ENCODE measurements around the gene GLP1R. TPM values are rescaled to one million over a fixed set of nuclear protein-coding genes. Genes with fewer than 3 reads are reported as not detected.
"Not testable (repeated sequence)": the region's sequence is repeated elsewhere in the genome, so short reads cannot be mapped to it uniquely, and the experiment has no call there.

The GLP1R gene
- total RNA-seq, 4 donors from 2014 or later: 0.54 TPM; not detected in 3

DNA sequence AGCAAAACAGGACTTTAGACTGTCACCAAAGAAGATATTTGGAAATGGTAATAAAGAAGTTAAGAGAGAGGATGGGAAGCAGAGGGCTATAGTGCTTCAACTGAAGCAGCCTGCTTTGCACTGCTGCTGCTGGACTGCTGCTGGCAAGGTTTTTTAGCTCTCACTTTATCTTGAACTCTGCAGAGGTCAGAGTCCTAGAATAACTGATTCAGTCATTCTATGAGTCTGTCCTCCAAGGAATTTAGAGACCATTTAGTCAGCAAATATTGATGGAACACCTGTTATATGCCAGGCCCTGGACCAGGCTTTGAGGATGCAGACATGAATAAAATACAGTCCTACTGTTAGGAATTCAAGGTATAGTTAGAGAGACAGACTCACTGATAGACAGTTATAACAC, 75.5 kb downstream of the GLP1R start:
- Histone ChIP-seq H3K4me1 (no peaks in the 10 kb centered on the region), H3K27ac (no peak overlapping the region), H3K27me3 (no peaks in the 10 kb centered on the region), H3K36me3 (no peaks in the 10 kb centered on the region), H3K4me3 (no peak overlapping the region), H3K9me3 (no peaks in the 10 kb centered on the region)
- no peak for ATAC-seq
- TF ChIP-seq POLR2AphosphoS5 (IDR thresholded peaks at IDR 0.05): no peak
- no peak for TF ChIP-seq EP300 (IDR thresholded peaks at IDR 0.05)
- TF ChIP-seq, protein P1, sequence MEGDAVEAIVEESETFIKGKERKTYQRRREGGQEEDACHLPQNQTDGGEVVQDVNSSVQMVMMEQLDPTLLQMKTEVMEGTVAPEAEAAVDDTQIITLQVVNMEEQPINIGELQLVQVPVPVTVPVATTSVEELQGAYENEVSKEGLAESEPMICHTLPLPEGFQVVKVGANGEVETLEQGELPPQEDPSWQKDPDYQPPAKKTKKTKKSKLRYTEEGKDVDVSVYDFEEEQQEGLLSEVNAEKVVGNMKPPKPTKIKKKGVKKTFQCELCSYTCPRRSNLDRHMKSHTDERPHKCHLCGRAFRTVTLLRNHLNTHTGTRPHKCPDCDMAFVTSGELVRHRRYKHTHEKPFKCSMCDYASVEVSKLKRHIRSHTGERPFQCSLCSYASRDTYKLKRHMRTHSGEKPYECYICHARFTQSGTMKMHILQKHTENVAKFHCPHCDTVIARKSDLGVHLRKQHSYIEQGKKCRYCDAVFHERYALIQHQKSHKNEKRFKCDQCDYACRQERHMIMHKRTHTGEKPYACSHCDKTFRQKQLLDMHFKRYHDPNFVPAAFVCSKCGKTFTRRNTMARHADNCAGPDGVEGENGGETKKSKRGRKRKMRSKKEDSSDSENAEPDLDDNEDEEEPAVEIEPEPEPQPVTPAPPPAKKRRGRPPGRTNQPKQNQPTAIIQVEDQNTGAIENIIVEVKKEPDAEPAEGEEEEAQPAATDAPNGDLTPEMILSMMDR (IDR thresholded peaks at IDR 0.05): no peak
- no peak for TF ChIP-seq POLR2A (IDR thresholded peaks at IDR 0.05)

DNA sequence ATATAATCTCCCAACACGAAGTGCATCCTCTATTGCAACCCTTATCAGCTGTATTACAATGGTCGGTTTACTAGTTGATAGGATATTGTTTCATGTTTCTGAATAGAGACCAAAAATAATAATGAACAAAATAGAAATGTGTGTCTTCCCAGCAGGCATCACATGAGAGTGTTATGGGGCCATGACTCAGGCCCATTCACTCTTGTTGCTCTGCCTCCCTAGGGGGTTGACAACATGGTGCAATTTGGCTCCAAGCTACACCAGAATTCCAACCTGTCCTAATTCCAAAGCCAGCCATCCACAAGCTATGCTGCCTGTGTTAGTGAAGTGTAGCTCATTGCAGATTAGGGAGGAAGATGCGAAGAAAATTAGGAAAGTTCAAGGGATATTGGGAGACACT, 79.5 kb downstream of the GLP1R start:
- Histone ChIP-seq H3K36me3 (no peaks in the 10 kb centered on the region), H3K4me1 (no peaks in the 10 kb centered on the region), H3K27me3 (no peaks in the 10 kb centered on the region), H3K9me3 (no peaks in the 10 kb centered on the region), H3K27ac (no peak overlapping the region), H3K4me3 (no peak overlapping the region)
- TF ChIP-seq EP300 (IDR thresholded peaks at IDR 0.05) (no peak), POLR2AphosphoS5 (IDR thresholded peaks at IDR 0.05) (no peak), POLR2A (IDR thresholded peaks at IDR 0.05) (no peak)
- TF ChIP-seq, protein P1 (IDR thresholded peaks at IDR 0.05): no peak
- 47 to 63% methylated on average over 1 to 2 of the region's 3 CpGs for WGBS, 2 donors (ENCODE audit: low coverage in 1 of 2)
- no peak for ATAC-seq

DNA sequence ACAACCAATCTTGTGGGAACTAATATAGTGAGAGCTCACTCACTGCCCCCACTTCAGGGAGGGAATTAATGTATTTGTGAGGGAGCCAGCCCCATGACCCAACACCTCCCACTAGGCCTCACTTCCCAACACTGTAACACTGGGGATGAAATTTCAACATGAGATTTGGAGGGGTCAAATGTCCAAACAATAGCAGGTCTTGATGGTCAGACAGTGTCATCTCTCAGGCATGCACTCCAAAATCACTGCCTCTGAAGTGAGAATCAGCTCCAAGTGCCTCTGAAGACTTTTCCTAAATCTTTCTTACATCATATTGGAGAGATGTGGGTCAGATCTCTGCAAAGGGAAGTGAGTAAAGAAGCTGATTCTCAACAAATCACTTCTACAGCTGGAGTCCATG, 80.3 kb downstream of the GLP1R start:
- no peaks in the 10 kb centered on the region for H3K4me1 ChIP-seq
- no peaks in the 10 kb centered on the region for H3K9me3 ChIP-seq
- H3K4me3 ChIP-seq: no peak overlapping the region
- peaks cover 5% of the 10 kb centered on the region for H3K27me3 ChIP-seq
- TF ChIP-seq POLR2AphosphoS5 (IDR thresholded peaks at IDR 0.05): no peak
- H3K36me3 ChIP-seq: no peaks in the 10 kb centered on the region
- peak; percentile 53 for ATAC-seq
- no peak overlapping the region for H3K27ac ChIP-seq

DNA sequence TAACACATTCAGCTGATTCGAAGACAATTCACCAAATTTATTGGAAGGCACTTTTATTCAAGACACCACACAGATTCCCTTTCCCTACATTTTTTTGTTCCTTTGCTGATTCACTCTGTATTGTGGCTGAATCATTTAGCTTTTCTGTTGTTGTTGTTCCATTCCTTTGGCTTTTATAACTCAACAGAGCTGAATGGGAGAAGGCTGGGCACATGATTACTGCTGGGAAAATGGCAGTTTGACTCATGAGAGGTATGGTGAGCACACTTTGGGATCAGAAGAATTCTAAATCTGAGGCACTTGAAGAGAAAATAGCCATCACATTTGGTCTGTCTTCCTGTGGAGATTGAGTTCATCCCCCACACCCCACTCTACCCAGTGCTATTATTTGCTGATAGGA, 82.1 kb downstream of the GLP1R start:
- 71% methylated on average over 1 of the region's 1 CpG; no CpG with 5 or more reads in 1 of the 2 donors for WGBS, 2 donors (ENCODE audit: low coverage in 1 of 2)
- Histone ChIP-seq H3K9me3 (no peaks in the 10 kb centered on the region), H3K4me3 (no peak overlapping the region), H3K36me3 (no peaks in the 10 kb centered on the region), H3K27me3 (peaks cover 6% of the 10 kb centered on the region), H3K4me1 (no peaks in the 10 kb centered on the region), H3K27ac (no peak overlapping the region)
- no peak for TF ChIP-seq POLR2AphosphoS5 (IDR thresholded peaks at IDR 0.05)
- TF ChIP-seq, protein P1 (IDR thresholded peaks at IDR 0.05): no peak
- no peak for TF ChIP-seq POLR2A (IDR thresholded peaks at IDR 0.05)
- TF ChIP-seq EP300 (IDR thresholded peaks at IDR 0.05): no peak
- no peak for ATAC-seq

DNA sequence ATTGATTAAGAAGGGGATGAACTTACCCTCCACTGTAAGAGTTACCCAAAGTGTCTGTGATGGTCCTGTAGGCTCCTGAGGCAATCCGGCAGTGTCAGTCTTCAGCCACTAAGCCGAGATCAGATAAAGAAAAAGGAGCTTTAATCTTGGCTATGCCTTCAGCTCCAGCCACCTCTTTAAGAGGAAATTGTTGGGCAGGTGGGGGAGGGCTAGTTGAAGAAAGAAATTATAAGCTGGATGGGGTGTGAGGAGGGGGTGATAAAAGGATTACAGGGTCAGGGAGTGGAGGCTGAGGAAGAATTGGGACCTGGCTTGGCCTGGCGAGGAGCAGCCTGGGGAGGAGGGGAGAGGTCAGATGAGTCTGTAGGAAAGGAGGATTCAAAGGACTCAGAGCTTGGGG, 86.2 kb downstream of the GLP1R start:
- H3K4me3 ChIP-seq, H3K4me1 ChIP-seq, H3K36me3 ChIP-seq, ATAC-seq, H3K27ac ChIP-seq: not testable (repeated sequence)
- 32 to 60% methylated on average over 1 to 3 of the region's 3 CpGs for WGBS, 2 donors (ENCODE audit: low coverage in 1 of 2)
- H3K27me3 ChIP-seq: peaks cover 22% of the 10 kb centered on the region
- H3K9me3 ChIP-seq: peaks cover 0 to 16% (median 0%) of the 10 kb centered on the region in 3 donors

DNA sequence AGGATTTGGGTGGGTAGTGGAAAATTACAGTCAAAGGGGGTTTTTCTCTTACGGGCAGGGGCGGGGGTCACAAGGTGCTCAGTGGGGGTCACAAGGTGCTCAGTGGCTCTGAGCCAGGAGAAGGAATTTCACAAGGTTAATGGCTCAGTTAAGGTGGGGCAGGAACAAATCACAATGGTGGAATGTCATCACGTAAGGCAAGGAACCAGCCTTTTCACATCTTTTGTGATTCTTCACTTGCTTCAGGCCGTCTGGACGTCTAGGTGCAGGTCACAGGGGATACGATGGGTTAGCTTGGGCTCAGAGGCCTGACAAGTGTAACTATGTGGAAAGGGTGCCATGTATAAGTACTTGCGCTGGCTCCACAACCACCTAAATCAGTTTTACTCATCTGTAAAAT, 87.6 kb downstream of the GLP1R start:
- not testable (repeated sequence) for H3K4me3 ChIP-seq, H3K36me3 ChIP-seq, H3K4me1 ChIP-seq, ATAC-seq, H3K27ac ChIP-seq
- H3K27me3 ChIP-seq: peaks cover 36% of the 10 kb centered on the region
- WGBS, 2 donors (ENCODE audit: low coverage in 1 of 2): 67 to 70% methylated on average over 4 to 5 of the region's 7 CpGs
- peaks cover 0 to 16% (median 0%) of the 10 kb centered on the region in 3 donors for H3K9me3 ChIP-seq

DNA sequence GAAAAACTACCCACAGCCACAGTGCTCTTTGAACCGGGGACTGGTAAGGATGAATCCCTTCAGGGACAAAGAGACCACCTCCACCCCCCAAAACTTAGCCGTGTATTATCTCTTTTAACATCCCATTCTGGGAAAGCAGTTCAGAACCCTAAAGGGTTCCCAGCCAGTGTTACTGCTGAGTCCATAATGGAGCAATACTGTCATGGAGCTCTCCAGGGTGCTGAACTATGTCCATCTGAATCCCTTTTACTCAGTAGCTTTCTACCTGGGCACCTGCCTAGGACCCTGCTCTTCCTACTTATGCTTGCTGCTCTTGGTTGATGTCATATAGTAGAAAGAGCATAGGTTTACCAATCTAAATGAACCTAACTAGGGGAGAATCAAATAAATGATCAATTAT, 88.7 kb downstream of the GLP1R start:
- H3K4me3 ChIP-seq: no peak overlapping the region
- ATAC-seq: no peak
- H3K27ac ChIP-seq: no peak overlapping the region
- peaks cover 0 to 16% (median 0%) of the 10 kb centered on the region in 3 donors for H3K9me3 ChIP-seq
- H3K4me1 ChIP-seq: no peaks in the 10 kb centered on the region
- no peaks in the 10 kb centered on the region for H3K36me3 ChIP-seq
- H3K27me3 ChIP-seq: peaks cover 46% of the 10 kb centered on the region
- TF ChIP-seq EP300 (IDR thresholded peaks at IDR 0.05) (no peak), POLR2AphosphoS5 (IDR thresholded peaks at IDR 0.05) (no peak), POLR2A (IDR thresholded peaks at IDR 0.05) (no peak)
- TF ChIP-seq, protein P1 (IDR thresholded peaks at IDR 0.05): no peak
- 0 to 19% methylated on average over 1 to 2 of the region's 2 CpGs for WGBS, 2 donors (ENCODE audit: low coverage in 1 of 2)
